Measurements from ENCODE around the gene CPSF7.
A peak's percentile ranks its signal among the peaks of the same experiment; 100 is the strongest.
"Not testable (repeated sequence)": the region's sequence is repeated elsewhere in the genome, so short reads cannot be mapped to it uniquely, and the experiment has no call there.

The CPSF7 gene

GRCh38 chr11:61437496-61437895 lies 7.7 kb upstream of the CPSF7 start:
- DNase-seq (ENCODE audit: low spot score): no peak

GRCh38 chr11:61430839-61431238 lies 1.1 kb upstream of the CPSF7 start:
- DNase-seq (ENCODE audit: low spot score): not testable (repeated sequence)

GRCh38 chr11:61429346-61429690 lies 457 bp downstream of the CPSF7 start:
- DNase-seq (ENCODE audit: low spot score): peak; percentile 61

- DNase-seq (ENCODE audit: low spot score): no peak
Observed at GRCh38 chr11:61425367-61426131, 4.2 kb downstream of the CPSF7 start.

- DNase-seq (ENCODE audit: low spot score): no peak
Observed at GRCh38 chr11:61422226-61422625, 7.5 kb downstream of the CPSF7 start.

GRCh38 chr11:61418136-61418535 lies 11.6 kb downstream of the CPSF7 start:
- no peak for DNase-seq (ENCODE audit: low spot score)

GRCh38 chr11:61417670-61418069 lies 12.1 kb downstream of the CPSF7 start:
- DNase-seq (ENCODE audit: low spot score): no peak

GRCh38 chr11:61416941-61417340 lies 12.8 kb downstream of the CPSF7 start:
- DNase-seq (ENCODE audit: low spot score): no peak

- DNase-seq (ENCODE audit: low spot score): no peak
Observed at GRCh38 chr11:61415381-61415780, 14.4 kb downstream of the CPSF7 start.

GRCh38 chr11:61414547-61414946 lies 15.2 kb downstream of the CPSF7 start:
- no peak for DNase-seq (ENCODE audit: low spot score)

GRCh38 chr11:61413496-61413895 lies 16.3 kb downstream of the CPSF7 start:
- peak; percentile 31 for DNase-seq (ENCODE audit: low spot score)

- no peak for DNase-seq (ENCODE audit: low spot score)
Observed at GRCh38 chr11:61411589-61411988, 18.2 kb downstream of the CPSF7 start.

- no peak for DNase-seq (ENCODE audit: low spot score)
Observed at GRCh38 chr11:61406991-61407728, 22.6 kb downstream of the CPSF7 start.

GRCh38 chr11:61406067-61406466 lies 23.7 kb downstream of the CPSF7 start:
- DNase-seq (ENCODE audit: low spot score): no peak

GRCh38 chr11:61404641-61405040 lies 25.1 kb downstream of the CPSF7 start:
- DNase-seq (ENCODE audit: low spot score): no peak

GRCh38 chr11:61404103-61404502 lies 25.7 kb downstream of the CPSF7 start:
- no peak for DNase-seq (ENCODE audit: low spot score)

GRCh38 chr11:61403658-61404057 lies 26.1 kb downstream of the CPSF7 start:
- no peak for DNase-seq (ENCODE audit: low spot score)

- DNase-seq (ENCODE audit: low spot score): no peak
Observed at GRCh38 chr11:61401573-61401972, 28.2 kb downstream of the CPSF7 start.

- no peak for DNase-seq (ENCODE audit: low spot score)
Observed at GRCh38 chr11:61401173-61401572, 28.6 kb downstream of the CPSF7 start.

GRCh38 chr11:61392981-61393595 lies 36.7 kb downstream of the CPSF7 start:
- peak; percentile 47 for DNase-seq (ENCODE audit: low spot score)

GRCh38 chr11:61390161-61390560 lies 39.6 kb downstream of the CPSF7 start:
- no peak for DNase-seq (ENCODE audit: low spot score)

- DNase-seq (ENCODE audit: low spot score): no peak
Observed at GRCh38 chr11:61384271-61385242, 45.2 kb downstream of the CPSF7 start.

Data from RKO (cell line).